Measurements from ENCODE around the gene FGD5. TPM values are rescaled to one million over a fixed set of nuclear protein-coding genes. Genes with fewer than 3 reads are reported as not detected.

Gene FGD5
- polyA plus RNA-seq, 1 donor (not counting 4 experiments of a cell fraction or from before 2014, with no cell fraction given): not detected

GRCh38 chr3:14821151-14821550, 2.4 kb downstream of the FGD5 start:
- Histone ChIP-seq H3K9me1 (ENCODE audit: control insufficient read depth, extremely low read depth, insufficient read depth, low read length) (no peaks in the 10 kb centered on the region), H3K4me1 (ENCODE audit: control insufficient read depth, extremely low read depth, insufficient read depth, low read length) (no peaks in the 10 kb centered on the region), H3K79me2 (ENCODE audit: control insufficient read depth, insufficient read depth, low read length) (no peaks in the 10 kb centered on the region), H3K36me3 (ENCODE audit: control insufficient read depth in 2 of 2, extremely low read depth in 1 of 2, insufficient read depth in 2 of 2, low read length in 2 of 2) (no peaks in the 10 kb centered on the region), H2AFZ (ENCODE audit: control insufficient read depth, low read length) (no peak overlapping the region), H3K27ac (ENCODE audit: control insufficient read depth, insufficient read depth, low read length) (no peak overlapping the region), H3K27me3 (ENCODE audit: control insufficient read depth, extremely low read depth, insufficient read depth, low read length) (peaks cover 12% of the 10 kb centered on the region), H4K20me1 (ENCODE audit: control insufficient read depth, extremely low read depth, insufficient read depth, low read length) (no peaks in the 10 kb centered on the region), H3K9me3 (ENCODE audit: control insufficient read depth, low read depth, low read length) (no peaks in the 10 kb centered on the region), H3K9ac (ENCODE audit: control insufficient read depth, extremely low read depth, insufficient read depth, low read length) (no peak overlapping the region), H3K4me2 (ENCODE audit: control insufficient read depth, extremely low read depth, insufficient read depth, low read depth, low read length) (no peak overlapping the region), H3K4me3 (ENCODE audit: control insufficient read depth in 2 of 3, extremely low read depth in 1 of 3, insufficient read depth in 2 of 3, low read depth in 1 of 3, low read length in 3 of 3) (no peak overlapping the region)
- no peak for TF ChIP-seq EZH2 (IDR thresholded peaks at IDR 0.05; ENCODE audit: low read length)
- TF ChIP-seq CTCF (optimal IDR thresholded peaks at IDR 0.05 in 1 of 3, IDR thresholded peaks at IDR 0.05 in 1 of 3, conservative IDR thresholded peaks at IDR 0.05 in 1 of 3; ENCODE audit: extremely low read depth in 1 of 3, insufficient read depth in 2 of 3, low read length in 3 of 3): no peak
- DNase-seq (ENCODE audit: low read depth, low spot score): no peak
- dilution Hi-C loops (cut with MboI; ENCODE audit: extremely low pct_ligation_motif_present, low sequenced_read_pairs): loop anchor here (10.0 kb wide), 1 partner anchor 64 kb away; no protein-coding TSS in a partner anchor
- no peak for FAIRE-seq

GRCh38 chr3:14822134-14822533, 3.4 kb downstream of the FGD5 start:
- no peak overlapping the region for H3K9ac ChIP-seq (ENCODE audit: control insufficient read depth, extremely low read depth, insufficient read depth, low read length)
- FAIRE-seq (no peak), DNase-seq (ENCODE audit: low read depth, low spot score) (no peak)
- H3K9me1 ChIP-seq (ENCODE audit: control insufficient read depth, extremely low read depth, insufficient read depth, low read length): no peaks in the 10 kb centered on the region
- no peak overlapping the region for H3K27ac ChIP-seq (ENCODE audit: control insufficient read depth, insufficient read depth, low read length)
- H3K4me1 ChIP-seq (ENCODE audit: control insufficient read depth, extremely low read depth, insufficient read depth, low read length): no peaks in the 10 kb centered on the region
- H3K9me3 ChIP-seq (ENCODE audit: control insufficient read depth, low read depth, low read length): no peaks in the 10 kb centered on the region
- no peaks in the 10 kb centered on the region for H4K20me1 ChIP-seq (ENCODE audit: control insufficient read depth, extremely low read depth, insufficient read depth, low read length)
- no peak overlapping the region for H2AFZ ChIP-seq (ENCODE audit: control insufficient read depth, low read length)
- no peaks in the 10 kb centered on the region for H3K79me2 ChIP-seq (ENCODE audit: control insufficient read depth, insufficient read depth, low read length)
- no peak overlapping the region for H3K4me2 ChIP-seq (ENCODE audit: control insufficient read depth, extremely low read depth, insufficient read depth, low read depth, low read length)
- dilution Hi-C loops (cut with MboI; ENCODE audit: extremely low pct_ligation_motif_present, low sequenced_read_pairs): loop anchor here (10.0 kb wide), 1 partner anchor 63 kb away; no protein-coding TSS in a partner anchor
- H3K4me3 ChIP-seq (ENCODE audit: control insufficient read depth in 2 of 3, extremely low read depth in 1 of 3, insufficient read depth in 2 of 3, low read depth in 1 of 3, low read length in 3 of 3): no peak overlapping the region
- H3K36me3 ChIP-seq (ENCODE audit: control insufficient read depth in 2 of 2, extremely low read depth in 1 of 2, insufficient read depth in 2 of 2, low read length in 2 of 2): no peaks in the 10 kb centered on the region
- peaks cover 16% of the 10 kb centered on the region for H3K27me3 ChIP-seq (ENCODE audit: control insufficient read depth, extremely low read depth, insufficient read depth, low read length)
- TF ChIP-seq EZH2 (IDR thresholded peaks at IDR 0.05; ENCODE audit: low read length): no peak
- no peak for TF ChIP-seq CTCF (optimal IDR thresholded peaks at IDR 0.05 in 1 of 3, IDR thresholded peaks at IDR 0.05 in 1 of 3, conservative IDR thresholded peaks at IDR 0.05 in 1 of 3; ENCODE audit: extremely low read depth in 1 of 3, insufficient read depth in 2 of 3, low read length in 3 of 3)

Measured in keratinocyte (primary cell).